ENCODE measurements around the gene CCDC102A.

DNA sequence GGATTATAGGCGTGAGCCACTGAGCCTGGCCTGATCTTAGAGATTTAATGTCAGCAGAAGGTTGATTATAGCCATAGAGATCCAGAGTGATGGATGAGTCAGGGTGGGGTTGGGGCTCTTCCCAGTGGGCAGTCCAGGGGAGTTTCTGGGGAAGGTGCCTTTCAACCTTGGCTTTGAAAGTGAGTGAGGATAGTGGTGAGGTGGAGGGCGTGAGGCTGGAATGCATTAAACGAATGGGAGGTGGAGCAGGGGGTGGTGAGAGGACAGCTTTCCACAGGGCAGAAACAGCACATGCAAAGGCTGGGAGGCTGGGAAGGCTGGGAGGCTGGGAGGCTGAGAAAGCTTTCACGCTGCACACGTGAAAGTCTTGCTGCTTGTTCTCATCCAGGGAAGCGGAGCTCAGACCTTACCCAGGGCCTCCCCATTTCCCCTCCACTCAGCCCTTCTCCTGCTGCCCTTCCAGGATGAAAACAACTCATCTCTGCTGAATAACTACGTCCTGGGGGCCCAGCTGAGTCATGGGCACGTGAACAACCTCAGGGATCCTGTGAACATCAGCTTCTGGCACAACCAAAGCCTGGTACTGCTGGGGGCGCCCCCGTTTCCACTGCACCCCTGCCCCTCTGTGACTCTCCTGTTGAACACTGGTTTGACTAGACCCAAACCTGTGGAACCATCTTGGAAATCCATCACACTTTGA, 28.4 kb upstream of the CCDC102A start:
- TF ChIP-seq, protein P1, sequence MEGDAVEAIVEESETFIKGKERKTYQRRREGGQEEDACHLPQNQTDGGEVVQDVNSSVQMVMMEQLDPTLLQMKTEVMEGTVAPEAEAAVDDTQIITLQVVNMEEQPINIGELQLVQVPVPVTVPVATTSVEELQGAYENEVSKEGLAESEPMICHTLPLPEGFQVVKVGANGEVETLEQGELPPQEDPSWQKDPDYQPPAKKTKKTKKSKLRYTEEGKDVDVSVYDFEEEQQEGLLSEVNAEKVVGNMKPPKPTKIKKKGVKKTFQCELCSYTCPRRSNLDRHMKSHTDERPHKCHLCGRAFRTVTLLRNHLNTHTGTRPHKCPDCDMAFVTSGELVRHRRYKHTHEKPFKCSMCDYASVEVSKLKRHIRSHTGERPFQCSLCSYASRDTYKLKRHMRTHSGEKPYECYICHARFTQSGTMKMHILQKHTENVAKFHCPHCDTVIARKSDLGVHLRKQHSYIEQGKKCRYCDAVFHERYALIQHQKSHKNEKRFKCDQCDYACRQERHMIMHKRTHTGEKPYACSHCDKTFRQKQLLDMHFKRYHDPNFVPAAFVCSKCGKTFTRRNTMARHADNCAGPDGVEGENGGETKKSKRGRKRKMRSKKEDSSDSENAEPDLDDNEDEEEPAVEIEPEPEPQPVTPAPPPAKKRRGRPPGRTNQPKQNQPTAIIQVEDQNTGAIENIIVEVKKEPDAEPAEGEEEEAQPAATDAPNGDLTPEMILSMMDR (IDR thresholded peaks at IDR 0.05 in 4 of 5, conservative IDR thresholded peaks at IDR 0.05 in 1 of 5): no peak
- TF ChIP-seq POLR2A (IDR thresholded peaks at IDR 0.05): no peak

Data from gastrocnemius medialis (tissue), 4 donors.